Measurements from ENCODE around the gene CLDN10. TPM values are rescaled to one million over a fixed set of nuclear protein-coding genes. Genes with fewer than 3 reads are reported as not detected.
"Not testable (repeated sequence)": the region's sequence is repeated elsewhere in the genome, so short reads cannot be mapped to it uniquely, and the experiment has no call there.

The CLDN10 gene
- total RNA-seq (2014; rRNA removed; shearing (Covaris generic)) = not detected in 2 replicates

- no peak for DNase-seq (ENCODE audit: low spot score)
These were observed at the start of gene CLDN10 for GRCh38 chr13:95552539-95553441. TSS of gene CLDN10 (plus strand) at chr13:95552720. CDS start at chr13:95552754, 34 bp downstream.

- no peak for DNase-seq (ENCODE audit: low spot score)
These were observed 48.9 kb upstream of the CLDN10 start for GRCh38 chr13:95503662-95504061.

DNA sequence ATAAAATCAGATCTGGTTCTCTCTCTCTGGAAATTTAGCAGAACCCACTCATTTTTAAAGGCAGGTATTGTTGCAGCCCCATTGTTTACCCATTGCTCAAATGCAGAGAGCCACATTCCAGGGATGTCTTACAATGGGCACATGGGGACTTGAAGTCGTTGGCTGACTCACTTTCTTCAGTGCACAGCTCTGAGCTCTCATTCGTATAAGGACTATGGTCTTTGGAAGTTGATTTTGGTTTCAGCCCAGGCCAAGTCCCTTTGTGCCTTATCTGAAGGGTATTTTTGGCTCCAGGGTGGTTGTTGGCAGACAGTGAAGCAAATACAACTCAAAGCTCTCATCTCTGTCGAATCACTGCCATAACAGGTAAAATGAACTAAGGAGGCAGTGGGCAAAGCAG lies 47.3 kb upstream of the CLDN10 start:
- no peak for DNase-seq (ENCODE audit: low spot score)

- no peak for DNase-seq (ENCODE audit: low spot score)
These were observed 46.5 kb upstream of the CLDN10 start for GRCh38 chr13:95505986-95506385.

- no peak for DNase-seq (ENCODE audit: low spot score)
These were observed 44.5 kb upstream of the CLDN10 start for GRCh38 chr13:95507991-95508390.

GRCh38 chr13:95508996-95509395 lies 43.5 kb upstream of the CLDN10 start:
- DNase-seq (ENCODE audit: low spot score) = no peak

DNA sequence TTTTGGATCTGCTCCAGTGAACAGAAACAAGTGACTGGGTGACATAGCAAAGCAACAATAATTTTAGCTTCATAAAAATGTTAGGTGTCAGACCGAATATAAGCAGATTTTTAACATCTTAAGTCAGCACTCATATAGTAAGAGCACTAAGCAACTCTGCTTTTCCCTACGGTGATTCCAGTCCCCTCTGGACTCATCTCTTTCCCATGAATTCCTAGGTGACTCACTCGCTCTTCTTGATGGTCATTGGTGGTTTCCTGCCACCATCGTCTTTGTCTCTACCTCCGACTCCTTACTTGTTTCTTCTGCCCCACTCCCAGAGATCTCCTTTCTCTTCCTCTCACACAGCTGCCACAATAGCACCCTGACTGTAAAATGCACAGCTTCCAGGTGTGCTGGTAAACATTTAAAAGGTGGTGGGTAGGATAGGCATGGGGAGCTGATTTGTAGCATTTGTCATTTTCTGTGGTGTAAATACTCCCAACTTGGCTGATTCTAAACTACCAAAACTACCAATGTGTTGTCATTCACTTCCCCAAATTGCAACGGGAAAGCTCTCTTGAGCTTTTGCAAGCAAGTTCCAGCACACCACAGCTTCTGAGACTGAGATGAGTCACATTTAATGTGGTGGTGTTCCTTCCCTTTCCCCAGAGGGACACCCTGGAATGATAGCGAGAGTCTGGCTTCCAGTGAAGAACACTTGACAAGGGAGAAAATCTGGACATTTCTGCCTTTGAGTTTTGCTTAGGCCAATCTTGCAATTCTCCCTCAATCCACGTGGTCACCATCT lies 42.8 kb upstream of the CLDN10 start:
- DNase-seq (ENCODE audit: low spot score) = peak; percentile 37

- DNase-seq (ENCODE audit: low spot score) = no peak
These were observed 41.6 kb upstream of the CLDN10 start for GRCh38 chr13:95510950-95511349.

- no peak for DNase-seq (ENCODE audit: low spot score)
These were observed 40.1 kb upstream of the CLDN10 start for GRCh38 chr13:95512424-95512823.

DNA sequence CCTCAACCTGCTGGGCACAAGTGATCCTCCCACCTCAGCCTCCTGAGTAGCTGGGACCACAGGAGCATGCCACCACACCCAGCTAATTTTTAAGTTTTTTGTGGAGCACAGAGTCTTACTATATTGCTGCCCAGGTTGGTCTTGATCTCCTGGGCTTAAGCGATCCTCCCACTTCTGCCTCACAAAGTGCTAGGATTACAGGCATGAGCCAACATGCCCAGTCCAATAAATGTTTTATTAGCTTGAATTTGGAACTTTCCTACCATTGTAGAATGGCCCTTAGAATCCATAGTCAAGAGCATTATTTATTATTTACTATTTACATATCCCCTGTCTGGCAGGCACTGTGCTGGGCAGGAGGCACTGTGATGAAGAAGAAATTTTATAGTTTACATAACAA lies 39.6 kb upstream of the CLDN10 start:
- DNase-seq (ENCODE audit: low spot score) = no peak

DNA sequence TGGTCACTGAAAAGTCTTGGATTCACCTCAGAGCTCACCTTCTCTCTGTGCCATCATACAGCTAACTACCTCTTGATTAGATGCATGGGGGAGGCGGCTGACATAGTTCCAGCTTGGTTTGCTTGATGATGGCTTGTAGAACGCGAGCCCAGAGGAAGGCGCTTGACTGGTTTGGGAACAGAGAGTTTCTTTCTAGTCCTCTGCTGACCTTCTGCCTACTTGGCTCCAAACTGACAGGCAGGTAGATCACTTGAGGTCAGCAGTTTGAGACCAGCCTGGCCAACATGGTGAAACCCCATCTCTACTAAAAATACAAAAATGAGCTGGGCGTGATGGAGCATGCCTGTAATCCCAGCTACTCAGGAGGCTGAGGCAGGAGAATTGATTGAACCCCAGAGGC lies 36.9 kb upstream of the CLDN10 start:
- not testable (repeated sequence) for DNase-seq (ENCODE audit: low spot score)

DNA sequence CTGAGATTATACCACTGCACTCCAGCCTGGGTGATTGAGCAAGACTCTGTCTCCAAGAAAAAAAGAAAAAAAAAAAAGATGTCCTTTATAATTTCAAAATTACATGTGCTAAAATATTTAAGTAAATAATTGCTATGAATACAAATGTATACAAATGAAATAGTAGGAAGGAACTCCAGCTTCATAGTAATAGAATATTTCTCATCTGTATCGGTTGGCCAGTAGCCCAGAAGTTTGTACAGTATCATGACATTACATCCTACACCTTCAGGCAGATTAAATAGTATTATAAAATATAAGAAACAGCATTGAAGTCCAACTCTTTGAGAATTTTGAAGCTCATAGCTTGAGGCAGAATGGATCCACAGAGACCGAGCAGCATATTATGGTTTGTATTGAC lies 36.5 kb upstream of the CLDN10 start:
- no peak for DNase-seq (ENCODE audit: low spot score)

- no peak for DNase-seq (ENCODE audit: low spot score)
These were observed 36.0 kb upstream of the CLDN10 start for GRCh38 chr13:95516492-95516891.

DNA sequence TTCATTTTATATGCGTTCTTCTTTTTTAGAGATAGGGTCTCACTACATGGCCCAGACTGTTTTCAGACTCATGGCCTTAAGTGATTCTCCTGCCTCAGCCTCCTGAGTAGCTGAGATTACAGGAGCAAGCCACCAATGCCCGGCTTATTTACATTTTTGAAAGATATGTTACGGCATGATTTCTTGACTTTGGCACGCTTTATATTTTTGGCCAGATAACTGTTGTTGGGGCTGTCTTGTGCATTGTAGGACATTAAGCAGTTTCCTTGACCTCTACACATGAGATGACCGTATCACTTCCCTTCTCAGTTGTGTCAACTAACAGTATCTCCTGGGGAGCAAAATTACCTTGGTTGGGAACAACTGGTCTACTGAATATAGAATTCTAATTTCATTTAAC lies 28.9 kb upstream of the CLDN10 start:
- no peak for DNase-seq (ENCODE audit: low spot score)

GRCh38 chr13:95524264-95524901 lies 28.1 kb upstream of the CLDN10 start:
- no peak for DNase-seq (ENCODE audit: low spot score)

DNA sequence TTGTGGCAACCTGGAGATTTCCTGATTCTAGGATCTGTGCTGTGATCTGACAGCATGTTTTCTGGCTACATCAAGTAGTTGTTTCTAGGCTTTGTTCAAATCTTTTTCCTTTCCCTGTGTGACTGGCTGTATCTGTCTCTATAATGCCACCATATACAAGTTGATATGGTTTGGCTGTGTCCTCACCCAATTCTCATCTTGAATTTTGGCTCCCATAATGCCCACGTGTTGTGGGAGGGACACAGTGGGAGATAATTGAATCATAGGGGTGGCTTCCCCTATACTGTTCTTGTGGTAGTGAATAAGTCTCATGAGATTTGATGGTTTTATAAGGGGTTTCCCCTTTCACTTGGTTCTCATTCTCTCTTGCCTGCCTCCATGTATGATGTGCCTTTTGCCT lies 24.6 kb upstream of the CLDN10 start:
- no peak for DNase-seq (ENCODE audit: low spot score)

GRCh38 chr13:95530178-95530577 lies 22.3 kb upstream of the CLDN10 start:
- peak; percentile 90 for DNase-seq (ENCODE audit: low spot score)

DNA sequence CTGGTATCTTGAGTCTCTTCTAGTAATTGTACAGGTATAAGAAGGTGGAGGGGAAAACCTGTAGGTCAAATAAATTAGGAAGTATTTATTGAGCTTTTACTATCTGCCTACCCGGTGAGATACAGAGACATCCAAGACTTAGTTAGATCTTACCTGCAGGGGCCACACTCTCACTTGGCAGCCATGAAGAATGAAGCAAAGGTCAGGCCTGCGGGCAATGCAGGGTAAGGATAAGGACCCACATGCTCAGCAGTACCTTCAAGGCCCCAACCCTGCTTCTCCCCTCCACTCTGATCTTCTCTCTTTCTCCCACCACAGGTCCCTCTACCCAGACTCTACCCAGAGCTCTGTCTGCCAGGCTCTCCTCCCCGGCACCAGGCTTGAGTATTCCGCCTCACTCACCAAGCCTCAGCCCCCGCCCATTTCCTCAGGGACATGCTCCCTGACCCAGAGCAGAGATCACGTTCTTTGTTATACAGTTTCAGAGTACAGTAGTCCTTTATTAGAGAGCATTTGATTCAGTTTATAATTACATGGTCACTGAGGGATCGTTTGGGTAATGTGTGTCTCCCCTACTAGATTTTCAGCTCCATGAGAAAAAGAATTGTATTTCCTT lies 18.9 kb upstream of the CLDN10 start:
- no peak for DNase-seq (ENCODE audit: low spot score)

DNA sequence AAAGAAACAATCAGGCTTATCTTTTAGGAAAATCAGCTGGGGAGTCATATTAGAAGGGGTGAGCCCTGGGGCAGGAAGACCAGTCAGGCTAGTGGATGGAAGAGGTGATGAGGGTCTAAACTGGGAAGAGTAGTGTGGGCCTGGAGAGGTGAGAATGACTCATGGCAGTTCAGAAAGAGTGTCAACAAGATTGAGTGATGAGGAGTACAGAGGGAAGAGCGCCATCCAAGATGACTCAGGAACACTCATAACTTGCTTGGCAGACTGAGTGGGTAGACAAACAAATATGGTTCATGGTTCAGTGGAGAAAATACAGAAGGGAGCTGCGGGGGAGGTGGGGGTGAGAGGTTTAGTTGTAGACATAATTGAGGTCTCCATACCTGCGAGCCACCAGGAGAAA lies 17.3 kb upstream of the CLDN10 start:
- peak; percentile 25 for DNase-seq (ENCODE audit: low spot score)

DNA sequence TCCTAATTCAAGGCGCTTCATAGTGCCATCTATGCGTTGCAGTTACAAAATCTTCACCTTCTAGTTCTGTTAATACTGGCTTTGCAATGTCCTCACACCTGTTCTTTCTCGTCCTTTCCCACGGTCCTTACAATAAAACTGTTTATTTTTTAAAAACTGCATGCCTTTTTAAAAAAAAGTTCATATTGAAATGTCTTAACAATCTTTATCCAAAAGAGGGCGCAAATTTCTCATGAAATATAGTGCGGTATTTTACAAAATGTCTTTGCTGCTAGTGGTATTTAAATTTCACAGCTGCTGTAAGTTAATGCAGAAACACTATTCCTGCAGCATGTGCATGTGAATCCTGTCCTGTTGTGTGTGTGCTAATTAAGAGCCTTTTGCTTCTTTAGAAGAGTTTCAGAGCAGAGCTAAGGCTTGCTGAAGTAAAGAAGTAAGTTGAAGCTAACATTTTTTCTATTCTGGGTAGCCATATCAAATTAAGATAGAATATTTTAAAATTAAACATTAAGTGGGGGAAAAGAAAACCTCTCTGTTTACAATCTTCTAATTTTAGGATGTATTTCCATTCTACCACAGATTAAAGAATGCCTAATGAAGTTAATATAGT lies 15.8 kb upstream of the CLDN10 start:
- DNase-seq (ENCODE audit: low spot score) = peak; percentile 9

- no peak for DNase-seq (ENCODE audit: low spot score)
These were observed 11.6 kb upstream of the CLDN10 start for GRCh38 chr13:95540888-95541287.
